Dedifferentiated amniotic fluid mesenchymal stem cell (primary cell): ENCODE data around the gene CHST11.

Experiments used
- DNase-seq: peaks from one replicate; pipeline ENCODE4 v3.0.0-alpha.2; 2016; ENCODE audit errors: extremely low spot score

Gene CHST11

DNA sequence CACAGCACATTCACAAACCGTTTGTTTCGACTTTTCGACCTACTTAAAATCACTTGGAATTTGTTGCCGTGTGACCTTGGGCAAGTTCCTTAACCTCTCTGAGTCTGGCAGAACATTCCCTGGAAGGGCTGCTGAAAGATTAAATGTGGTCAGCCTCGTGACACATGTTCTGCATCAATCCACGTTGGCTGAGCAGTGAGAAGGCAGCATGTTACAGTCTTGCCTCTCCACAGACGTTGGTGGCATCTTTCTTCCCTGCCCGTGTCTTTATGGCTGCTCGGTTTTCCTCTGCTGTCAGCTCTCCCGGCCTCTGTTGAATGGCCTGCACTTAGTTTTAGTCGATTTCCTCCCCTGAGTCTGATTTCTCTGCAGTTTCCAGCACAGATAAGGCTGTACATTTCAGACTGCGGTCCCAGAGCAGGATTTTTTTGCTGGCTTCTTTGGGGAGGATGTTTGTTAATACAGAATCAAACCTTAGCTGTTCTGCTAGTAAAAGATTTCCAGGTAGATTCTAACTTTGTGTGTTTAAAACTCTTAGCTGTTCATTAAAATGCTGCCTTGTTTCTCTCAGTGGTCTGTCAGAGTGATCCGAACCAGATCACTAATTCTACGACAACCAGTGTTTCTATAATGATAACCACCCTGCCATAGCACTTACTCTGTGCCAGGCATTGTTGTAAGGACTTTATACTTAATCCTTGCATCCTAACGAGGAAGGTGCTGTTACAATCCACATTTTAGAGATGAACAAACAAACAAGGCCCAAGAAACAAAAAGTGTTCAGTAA, 217.1 kb downstream of the CHST11 start:
- no peak for DNase-seq

DNA sequence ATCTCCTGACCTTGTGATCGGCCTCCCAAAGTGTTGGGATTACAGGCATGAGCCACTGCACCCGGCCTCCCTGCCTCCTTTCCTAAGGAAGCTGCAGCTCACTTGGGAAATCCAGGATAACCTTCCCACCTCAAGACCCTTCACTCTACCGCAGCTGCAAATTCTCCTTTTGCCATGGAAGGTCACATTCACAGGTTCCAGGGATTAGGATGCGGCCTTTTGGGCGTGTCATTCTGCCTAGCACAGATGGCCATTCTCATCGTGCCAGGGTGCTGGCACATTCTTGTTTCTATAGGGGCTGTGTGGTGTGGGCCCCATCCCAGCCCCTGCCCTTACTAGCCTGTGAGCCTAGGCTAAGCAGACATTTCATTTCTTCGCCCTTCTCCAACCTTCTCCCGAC, 219.9 kb downstream of the CHST11 start:
- no peak for DNase-seq

DNA sequence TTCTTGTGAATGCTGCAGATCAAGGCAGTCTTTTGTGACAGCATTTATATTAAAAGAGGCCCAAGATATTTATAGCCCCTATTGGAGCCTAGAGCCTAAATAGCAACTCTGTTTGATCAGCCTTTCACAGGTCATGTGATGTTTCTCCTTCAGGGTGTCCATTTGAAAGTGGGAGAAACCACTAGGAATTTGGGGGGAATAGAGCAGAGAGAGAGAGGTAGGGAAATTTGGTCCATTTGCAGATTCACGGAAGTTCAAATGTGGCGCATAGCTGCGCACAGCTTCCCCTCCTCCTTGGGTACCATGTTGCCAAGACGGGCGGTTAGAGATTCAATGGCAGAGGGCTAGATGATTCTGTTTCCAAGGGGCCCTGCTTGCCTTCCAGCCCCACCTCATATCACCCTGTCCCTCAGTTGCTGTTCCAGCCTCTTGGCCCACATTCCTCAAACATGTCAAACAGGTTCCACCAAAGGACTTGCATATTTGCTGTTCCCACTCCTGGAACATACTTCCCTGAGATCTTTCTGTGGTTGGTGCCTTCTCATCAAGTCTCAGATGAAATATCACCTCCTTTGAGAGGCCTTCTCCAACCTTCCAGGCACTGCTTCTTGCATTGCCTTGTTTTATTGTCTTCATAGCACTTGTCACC, 220.8 kb downstream of the CHST11 start:
- DNase-seq = no peak

DNA sequence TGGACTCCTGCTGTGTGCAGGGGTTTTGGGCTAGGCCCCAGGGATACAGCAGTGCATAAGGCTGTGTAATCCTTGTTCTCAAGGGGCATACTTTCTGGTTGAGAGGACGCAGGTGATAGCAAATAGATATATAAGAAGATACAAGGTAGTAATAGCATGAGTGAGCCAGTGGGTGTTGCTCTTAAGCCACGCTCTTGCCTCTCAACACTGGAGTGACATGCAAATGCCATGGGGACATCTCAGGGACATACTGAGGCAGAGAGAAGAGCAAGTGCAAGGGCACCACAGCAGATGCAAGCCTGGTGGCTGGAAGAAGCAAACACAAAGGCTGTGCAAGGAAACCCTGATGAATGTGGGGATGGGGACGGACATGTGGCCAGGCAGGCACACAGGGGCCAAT, 223.3 kb downstream of the CHST11 start:
- DNase-seq = no peak

DNA sequence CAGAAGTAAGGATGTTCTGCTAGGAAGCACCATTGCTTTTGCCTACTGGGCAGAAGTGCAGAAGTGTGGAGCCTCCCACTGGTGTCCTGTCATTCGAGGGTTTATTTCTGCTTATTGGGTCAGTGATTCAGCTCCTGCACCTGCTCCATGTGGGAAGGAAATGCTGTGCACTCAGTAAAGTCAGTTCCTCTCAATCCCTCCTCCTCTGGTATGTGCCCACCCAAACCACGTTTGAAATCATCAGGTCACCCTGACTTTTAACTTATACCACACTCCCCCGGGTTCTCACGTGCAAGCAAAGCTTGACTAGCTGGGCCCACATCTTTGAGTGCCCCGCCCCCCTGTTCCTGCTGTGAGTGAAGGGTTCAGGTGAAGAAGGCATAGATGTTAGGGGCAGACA, 223.7 kb downstream of the CHST11 start:
- DNase-seq = no peak

DNA sequence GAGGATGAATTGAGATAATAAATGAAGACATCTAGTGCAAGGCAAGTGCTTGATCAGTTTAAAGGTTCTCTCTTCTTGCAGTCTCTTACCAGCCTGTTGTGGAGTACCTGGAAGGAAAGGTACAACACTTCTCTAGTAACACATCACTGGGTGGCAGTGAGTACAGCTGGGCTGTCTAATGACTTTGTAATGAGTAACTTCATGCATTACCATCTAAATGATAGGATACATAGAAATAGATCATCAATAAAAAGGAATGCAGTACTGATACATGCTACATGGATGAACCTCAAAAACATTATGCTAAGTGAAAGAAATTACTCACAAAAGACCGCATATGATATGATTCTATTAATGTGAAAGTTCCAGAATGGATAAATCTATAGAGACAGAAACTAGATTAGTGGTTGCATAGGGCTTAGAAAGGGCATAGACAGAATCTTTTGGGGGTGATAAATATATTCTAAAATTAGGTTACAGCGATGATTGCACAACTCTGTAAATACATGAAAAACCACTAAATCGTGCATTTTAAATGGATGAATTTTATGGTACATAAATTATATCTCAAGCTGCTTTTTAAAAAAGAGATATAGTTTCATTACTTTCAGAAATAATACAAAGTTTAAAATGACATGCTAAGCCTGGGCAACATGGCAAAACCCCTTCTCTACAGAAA, 224.4 kb downstream of the CHST11 start:
- no peak for DNase-seq

DNA sequence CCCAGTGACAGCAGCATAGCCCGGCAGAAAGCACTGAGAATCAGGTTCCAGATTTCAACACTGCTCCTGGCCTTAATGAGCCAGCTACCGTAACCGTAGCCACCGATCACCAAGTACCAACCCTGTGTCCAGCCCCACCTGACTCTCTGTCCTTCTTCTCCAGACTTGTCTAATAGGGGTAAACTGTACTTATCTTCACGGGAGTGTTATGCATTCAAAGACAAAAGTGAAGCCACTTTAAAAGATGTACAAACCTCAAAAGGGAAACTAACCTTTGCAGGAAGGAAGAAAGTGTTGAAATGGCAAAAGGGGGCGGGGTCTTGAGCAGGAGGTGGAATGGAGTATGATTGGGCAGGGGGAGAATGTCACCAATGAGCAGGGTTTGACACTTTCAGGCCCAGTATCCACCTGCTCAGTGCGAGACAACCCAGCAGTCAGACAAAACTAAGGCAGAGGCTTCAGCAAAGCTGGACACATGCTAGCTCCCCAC, 226.1 kb downstream of the CHST11 start:
- DNase-seq = no peak

DNA sequence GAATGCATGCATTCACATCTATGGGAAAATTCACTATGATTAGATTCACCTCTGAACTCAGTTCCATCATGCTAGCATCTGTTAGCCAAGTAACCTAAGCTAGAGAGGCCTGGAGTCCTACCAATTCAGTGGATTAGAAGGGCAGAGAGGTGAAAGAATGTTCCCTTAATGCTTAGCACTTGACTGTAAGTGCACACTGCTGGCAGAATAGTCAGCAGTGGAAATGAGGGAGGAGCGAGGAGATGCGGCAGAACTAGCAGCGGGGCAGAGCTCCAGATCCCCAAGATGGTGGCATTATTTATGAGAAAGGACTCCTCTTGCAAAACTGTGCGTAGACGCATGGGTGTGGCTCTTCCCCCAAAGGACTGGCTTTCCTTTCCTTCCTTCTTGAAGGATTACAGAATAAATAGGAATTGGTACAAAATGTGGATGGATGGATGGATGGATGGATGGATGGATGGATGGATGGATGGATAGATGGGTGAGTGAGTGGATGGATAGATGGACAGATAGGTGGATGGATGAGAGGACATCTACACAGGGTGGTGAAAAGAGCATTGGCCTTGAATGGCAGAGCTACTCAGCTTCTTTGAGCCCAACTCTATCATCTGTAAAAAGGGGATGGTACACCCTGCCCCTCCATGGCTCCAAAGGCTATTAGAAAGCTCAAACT, 227.2 kb downstream of the CHST11 start:
- no peak for DNase-seq

DNA sequence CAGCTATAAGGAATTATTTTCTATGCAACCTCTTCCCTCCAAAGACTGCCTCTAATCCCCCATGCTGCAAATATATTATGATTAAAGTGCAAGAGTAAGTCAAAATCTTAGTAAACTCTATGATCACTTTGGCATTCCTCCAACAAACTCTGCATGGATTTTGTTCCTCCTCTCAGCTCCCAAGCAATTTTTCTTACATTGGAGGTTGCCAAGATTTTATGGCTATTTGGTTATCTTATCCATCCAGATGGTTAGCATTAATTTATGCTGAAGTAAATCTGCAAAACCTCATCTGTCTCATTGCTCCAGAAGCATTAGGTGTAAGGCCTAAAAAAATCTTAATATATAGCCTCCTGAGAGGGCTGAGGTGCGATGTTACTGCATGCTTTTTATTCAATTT, 228.1 kb downstream of the CHST11 start:
- peak; percentile 34 for DNase-seq

DNA sequence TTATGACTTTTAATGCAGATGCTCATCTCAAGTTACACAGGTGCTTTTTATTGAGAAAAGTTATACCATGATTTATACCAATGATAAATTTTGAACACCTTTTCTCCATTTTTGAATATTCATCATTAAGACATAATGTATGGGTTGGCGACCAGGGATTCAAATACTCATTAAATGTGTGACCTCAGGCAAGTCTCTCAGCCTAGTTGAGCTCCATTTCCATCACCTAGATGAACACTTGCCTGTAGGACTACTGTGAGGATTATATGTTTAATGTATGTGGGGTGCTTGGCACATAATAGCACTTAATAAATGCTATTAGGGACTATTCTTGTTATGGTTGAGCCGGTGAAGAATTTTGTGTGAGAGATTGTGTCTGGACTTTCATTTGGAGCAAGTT, 228.6 kb downstream of the CHST11 start:
- no peak for DNase-seq

DNA sequence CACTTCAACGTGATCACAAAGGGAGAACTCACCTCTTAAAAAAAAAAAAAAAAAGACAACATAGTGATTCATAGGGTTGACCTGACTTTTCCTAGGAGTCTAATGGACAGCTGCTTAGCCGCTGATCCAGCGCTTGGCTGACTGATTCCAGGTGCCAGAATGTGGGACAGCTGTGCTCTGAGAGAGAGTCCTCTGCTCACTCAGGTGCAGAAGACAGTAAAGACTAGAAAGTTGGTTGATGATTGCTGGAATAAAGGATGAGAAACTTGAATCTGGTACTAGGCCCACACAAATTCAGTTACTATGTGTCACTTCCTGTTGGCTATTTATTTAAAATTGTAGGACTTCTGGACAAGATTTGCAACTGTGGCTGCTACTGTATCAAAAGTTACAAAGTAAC, 229.4 kb downstream of the CHST11 start:
- no peak for DNase-seq

DNA sequence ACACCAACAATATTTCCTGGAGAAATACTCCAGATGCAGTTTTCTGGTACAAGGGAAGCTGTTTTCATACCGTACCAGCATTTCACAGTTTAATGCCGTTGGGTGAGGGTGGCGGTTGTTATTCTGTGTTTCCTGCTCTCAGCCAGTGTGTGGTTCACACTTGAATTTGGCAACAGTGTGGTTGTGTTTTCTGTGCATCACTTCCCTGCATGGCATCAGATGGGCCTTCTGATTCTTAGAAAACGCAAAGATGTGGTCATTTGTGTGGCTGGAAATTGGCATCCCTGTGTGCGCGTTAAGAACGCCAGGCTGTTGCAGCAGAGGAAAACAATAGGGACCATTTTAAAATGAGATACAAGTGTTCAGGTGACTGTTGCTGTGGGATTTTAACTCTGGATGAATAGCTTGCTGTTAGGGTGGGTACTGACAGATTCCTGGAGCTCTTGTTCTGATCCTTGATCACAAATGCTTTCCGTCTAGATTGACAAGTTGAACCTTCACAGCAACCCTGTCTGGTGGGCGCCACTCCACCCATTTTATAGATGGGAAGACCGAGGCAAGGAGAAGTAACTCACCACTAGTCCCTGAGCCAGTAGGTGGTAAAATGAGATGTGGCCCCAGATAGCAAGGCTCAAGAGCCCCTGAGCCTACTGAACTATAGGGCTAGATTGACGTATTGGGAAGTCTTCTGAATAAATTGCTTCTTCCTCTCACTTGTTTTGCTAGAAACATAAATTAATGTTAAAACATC, 231.2 kb downstream of the CHST11 start:
- DNase-seq = no peak

DNA sequence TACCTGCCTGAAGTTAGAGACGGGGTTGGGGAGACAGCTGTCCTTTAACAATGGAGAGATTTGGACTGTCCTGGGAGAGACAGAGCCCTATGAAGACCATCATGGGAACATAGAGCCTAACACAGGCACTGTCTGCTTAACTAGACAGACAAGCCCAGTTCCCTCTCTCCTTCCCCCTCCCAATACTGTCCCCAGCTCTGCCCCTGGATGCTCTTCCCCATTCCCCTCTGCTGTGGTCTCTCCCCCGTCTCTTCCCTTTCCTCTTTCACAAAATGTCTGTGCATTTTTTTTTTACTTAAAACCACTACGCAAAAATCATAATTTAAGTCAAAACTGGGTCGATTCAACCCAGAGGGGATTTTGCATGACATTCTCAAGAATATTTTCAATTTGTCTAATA, 232.9 kb downstream of the CHST11 start:
- no peak for DNase-seq

DNA sequence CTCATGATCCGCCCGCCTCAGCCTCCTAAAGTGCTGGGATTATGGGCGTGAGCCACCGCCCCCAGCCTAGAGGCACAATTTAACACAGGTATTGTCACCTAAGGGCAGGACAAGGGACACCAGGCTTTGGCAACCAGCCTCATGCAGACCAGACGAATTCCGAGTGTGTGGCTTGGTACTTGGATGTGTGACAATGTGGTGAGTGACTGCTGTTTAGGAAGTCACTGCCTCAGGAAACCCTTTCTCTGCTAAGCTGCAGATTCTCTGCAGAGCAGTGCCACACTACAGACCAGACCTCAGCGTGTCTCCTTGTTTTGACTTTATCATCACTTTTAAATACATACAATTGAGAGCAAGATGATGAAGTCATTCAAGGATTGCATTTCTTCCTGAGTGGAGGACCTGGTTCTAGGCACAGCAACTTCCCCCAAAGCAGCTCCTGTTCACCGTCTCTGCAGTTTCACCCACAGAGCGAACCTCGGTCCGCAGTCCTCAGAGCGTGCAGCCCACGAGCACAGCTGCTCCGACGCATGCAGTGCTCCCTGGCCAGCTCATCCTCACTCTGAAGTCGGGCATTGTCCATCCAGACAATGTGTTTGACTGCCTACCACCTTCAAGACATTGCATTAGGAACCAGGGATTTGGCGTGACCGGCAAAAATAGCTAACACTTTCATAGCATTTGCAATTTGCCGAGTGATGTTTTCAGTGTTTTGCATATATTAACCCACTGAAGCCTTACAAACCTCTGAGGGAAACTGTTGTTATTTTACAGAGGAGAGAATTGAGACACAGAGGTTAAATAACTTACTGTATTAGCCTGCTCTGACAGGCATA, 235.2 kb downstream of the CHST11 start:
- DNase-seq = no peak

DNA sequence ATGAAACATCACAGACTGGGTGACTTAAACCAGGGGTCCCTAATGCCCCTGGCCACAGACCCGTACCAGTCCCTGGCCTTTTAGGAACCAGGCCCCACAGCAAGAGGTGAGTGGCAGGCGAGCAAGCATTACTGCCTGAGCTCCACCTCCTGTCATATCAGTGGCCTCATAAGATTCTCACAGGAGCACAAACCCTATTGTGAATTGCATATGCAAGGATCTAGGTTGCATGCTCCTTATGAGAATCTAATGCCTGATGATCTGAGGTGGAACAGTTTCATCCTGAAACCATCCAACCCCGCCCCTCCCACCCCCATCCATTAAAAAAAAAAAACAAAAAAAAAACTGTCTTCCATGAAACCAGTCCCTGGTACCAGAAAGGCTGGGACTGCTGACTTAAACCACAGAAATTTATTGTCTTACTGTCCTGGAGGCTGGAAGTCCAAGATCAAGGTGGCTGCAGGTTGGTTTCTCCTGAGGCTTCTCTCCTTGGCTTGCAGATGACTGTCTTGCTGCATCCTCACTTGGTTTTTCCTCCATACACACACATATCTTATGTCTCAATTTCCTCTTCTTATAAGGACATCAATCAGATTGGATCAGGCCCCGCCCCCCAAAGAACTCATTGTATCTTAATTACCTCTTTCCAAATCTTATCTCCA, 235.9 kb downstream of the CHST11 start:
- no peak for DNase-seq

DNA sequence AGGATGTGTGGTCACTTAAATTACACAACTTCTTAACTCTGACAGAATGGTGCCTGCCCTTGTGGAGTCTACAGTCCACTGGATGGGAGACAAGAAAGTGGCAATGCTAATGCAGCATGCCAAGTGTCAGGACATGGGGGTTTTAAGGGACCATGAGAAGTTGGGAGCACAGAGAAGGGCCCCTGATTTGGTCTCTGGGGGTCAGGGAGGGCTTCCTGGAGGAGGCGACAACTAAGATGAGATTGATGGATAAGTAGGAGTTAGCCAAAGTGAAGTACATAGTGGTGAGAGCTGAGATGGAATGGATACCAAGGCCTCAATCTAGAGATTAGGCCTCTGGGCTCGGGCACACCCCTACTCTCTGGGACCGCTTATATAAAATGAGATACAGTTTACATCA, 236.7 kb downstream of the CHST11 start:
- DNase-seq = no peak

DNA sequence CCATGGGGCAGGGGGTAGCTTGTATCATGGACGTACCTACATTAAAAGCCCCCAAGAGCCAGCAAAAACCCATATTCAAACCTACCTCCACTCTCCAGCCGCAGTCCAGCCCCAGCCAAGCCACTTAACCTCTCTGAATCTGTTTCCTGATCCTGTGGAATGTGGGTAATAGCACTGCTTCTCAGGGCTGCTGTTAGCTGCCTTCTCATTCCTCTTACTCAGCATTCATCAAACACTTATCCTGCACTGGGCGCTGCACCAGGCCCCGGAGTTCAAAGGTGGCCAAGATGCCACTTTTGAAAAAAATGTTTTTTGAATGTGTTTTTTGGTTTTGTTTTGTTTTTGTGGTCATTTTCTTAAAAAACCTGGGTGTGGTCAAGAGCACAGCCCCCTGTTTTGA, 237.4 kb downstream of the CHST11 start:
- no peak for DNase-seq

DNA sequence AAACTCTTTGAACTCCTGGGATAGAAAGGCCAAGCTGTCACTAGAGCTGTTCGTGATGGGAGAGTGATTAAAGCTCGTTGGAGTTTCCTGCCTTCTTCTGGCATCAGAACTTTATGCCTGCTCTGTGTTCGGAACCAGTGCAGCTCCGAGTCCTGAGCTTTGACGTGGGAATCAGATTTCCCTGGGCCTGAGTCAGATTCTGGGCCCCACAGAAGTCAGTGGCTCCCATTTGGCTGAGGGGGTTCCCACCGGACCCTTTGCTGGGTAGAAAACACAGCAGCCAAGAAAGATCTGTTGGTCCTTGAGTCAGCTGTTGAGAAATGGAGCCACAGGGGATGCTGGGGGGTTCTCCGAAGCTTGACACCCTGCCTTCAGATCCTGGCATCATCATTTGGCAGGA, 238.0 kb downstream of the CHST11 start:
- DNase-seq = no peak

DNA sequence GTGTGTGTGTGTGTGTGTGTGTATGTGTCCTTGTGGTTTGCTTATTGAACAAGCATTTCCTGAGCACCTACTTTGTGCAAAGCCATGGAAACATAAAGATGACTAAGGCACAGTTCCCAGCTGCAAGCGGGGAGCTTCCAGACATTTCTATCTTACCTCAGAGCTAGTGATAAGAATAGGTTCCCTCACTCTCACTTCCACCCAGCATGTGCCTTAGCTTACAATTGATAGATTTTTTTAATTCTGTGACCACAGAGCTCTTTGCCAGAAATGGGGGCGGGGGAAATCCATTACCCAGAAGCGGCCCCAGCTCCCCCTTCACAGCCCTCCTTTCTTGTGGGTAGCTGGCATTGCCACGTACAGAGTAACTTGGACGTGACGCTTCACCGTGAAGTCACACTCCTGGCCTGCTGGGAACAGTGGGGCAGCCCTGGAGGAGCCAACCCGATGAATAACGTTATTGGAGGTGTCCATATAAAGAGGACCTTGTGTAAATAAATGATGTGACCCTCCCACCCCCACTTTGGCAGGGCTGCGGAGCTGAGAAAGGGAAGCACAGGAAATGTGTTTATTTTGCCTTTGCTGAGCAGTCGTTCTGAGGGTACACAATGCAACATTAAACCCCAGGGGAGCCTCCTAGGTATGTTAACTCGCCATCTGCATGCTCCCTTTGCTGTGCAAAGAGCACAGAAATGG, 238.9 kb downstream of the CHST11 start:
- DNase-seq = no peak

DNA sequence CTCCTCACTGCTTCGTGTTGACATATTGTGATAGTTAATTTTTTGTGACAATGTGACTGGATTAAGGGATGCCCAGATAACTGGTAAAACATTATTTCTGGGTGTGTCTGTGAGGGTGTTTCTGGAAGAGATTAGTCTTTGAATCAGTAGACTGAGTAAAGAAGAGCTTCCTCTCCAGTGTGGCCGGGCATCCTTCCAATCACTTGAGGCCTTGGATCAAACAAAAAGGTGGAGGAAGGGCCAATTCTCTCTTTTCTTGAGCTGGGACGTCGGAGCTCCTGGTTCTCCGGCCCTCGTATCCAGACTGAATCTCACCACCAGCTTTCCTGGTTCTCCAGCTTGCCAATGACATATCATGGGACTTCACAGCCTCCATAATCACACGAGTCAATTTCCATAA, 240.4 kb downstream of the CHST11 start:
- DNase-seq = no peak
